HG03571 (cell line): Measurements from ENCODE around the gene ANKRD45.
"Not testable (repeated sequence)": the region's sequence is repeated elsewhere in the genome, so short reads cannot be mapped to it uniquely, and the experiment has no call there.

Source experiments
- ATAC-seq: cut with Tn5 transposase; IDR thresholded peaks from one replicate; pipeline ENCODE4 v1.9.1; 2021; ENCODE audit not compliant: unreplicated experiment

Gene ANKRD45

DNA sequence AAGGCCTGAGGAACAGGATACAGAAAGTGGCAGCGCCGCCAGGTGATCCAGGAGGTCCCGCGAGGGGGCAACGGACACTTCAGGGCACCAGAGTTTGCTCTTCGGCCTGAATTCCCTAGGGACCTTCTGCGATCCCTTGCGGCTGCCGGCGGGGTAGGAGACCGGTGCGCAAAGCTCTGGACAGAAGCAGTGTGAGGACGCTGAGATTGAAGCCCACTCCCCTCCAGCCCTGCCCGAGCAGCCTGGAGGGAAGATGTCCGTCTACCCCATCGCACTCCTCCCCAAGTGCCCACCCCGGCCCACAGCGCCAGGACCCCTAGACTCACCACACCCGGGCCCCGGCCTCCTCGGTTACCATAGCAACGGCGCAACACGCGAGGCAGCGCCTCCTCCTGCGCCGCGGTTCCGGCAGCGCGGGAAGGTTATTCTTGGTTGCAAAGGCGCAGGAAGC, at the start of gene ANKRD45:
TSS of gene ANKRD45 (minus strand) at position 361 of the 451 bp plus-strand sequence. CDS start 10,433 bp downstream, outside the sequence.
- no peak for ATAC-seq

DNA sequence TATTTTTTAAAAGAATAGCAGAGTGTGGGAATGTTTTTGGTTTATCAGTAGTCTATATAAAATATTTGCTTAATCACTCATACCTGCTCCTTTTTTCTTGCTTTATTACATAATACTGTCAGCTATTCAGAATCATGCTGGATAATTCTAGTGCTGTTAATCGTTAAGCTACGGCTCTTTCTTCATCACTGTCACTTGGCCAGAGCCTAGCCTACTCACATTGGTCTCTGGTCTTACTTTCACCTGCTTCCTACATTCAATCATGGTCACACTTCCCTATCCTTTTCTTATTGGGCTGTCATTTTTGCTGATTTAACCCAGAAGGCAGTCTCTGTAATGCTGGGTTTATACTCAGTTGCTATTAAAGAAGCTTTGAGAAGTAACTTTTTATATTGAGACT, 47.6 kb upstream of the ANKRD45 start:
- no peak for ATAC-seq

- no peak for ATAC-seq
Observed at GRCh38 chr1:173715538-173715844, 45.8 kb upstream of the ANKRD45 start.

- peak; percentile 87 for ATAC-seq
Observed at GRCh38 chr1:173714759-173715537, 45.3 kb upstream of the ANKRD45 start, which contains the start of gene KLHL20. KLHL20 (plus strand) TSS chr1:173714981; CDS start chr1:173716044, 1,063 bp downstream.

- peak; percentile 0 for ATAC-seq
Observed at GRCh38 chr1:173714441-173714758, 44.7 kb upstream of the ANKRD45 start.

DNA sequence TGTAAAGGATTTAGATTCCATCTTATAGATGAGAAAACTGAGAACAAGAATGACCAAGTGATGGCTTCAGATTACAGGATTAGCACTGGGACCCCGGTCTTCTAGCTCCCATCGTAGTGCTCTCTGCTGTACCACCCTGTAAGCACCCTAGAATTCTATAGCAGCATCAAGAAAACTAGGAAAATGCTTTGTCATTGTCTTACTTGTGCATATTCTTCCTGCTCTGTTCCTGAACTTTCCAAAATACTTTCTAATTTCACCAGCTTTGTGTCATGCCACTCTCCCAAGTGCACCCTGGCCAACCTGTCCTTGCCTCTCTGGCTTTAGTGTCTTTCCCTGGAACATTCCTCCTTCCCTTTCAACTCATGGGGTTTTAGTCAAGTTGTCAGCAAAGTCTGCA, 39.1 kb upstream of the ANKRD45 start:
- ATAC-seq, result no peak

- no peak for ATAC-seq
Observed at GRCh38 chr1:173705117-173705516, 35.5 kb upstream of the ANKRD45 start.

- ATAC-seq, result no peak
Observed at GRCh38 chr1:173702736-173703135, 33.1 kb upstream of the ANKRD45 start.

DNA sequence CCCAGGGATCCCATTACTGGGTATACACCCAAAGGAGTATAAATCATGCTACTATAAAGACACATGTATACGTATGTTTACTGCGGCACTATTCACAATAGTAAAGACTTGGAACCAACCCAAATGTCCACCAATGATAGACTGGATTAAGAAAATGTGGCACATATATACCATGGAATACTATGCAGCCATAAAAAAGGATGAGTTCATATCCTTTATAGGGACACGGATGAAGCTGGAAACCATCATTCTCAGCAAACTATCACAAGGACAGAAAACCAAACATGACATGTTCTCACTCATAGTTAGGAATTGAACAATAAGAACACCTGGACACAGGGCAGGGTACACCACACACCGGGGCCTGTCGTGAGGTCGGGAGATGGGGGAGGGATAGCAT, 31.6 kb upstream of the ANKRD45 start:
- ATAC-seq, result not testable (repeated sequence)

DNA sequence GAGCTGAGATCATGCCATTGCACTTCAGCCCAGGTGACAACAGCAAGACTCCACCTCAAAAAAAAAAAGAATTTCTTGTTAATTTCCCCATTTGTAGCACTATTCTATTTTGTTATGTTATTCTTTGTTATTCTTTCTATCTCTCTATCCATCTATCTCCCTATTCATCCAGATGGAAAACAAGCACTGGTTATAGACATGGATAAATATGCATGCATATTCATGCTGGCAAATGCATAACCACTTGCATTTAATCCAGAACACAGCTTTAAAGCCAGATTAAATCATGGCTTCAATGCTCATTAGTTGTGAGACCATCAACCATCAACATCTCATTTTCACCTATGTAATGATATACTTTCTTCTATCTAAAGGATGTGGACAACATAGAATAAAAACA, 23.6 kb upstream of the ANKRD45 start:
- ATAC-seq, result no peak

DNA sequence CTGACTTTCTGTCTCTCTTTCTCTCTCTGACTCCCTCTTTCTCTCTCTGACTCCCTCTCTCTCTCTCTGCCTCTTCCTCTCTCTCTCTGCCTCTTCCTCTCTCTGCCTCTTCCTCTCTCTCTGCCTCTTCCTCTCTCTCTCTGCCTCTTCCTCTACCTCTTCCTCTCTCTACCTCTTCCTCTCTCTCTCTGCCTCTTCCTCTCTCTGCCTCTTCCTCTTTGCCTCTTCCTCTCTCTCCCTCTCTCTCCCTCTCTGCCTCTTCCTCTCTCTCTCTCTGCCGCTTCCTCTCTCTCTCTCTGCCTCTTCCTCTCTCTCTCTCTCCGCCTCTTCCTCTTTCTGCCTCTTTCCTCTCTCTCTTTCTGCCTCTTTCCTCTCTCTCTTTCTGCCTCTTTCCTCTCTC, 18.6 kb upstream of the ANKRD45 start:
- ATAC-seq, result no peak

DNA sequence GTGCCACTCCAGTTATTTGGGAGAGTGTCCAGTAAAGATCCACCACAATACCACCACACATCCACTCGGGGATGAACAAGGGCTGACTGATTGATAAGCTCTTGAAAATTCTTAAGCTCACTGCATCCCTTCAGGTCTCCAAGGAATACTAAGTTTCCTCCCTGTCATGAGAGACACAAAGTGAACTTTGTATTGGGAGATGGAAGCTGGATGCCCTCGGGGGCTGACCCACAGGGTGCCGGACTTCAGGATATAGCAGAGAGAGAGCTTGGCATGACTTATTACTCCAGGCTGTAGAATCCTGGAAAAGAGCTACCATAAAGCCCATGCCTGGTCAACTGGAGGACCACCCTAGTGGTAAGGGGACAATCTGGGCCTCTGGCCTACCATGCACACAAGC, 15.5 kb upstream of the ANKRD45 start:
- not testable (repeated sequence) for ATAC-seq

GRCh38 chr1:173683838-173684237, 14.2 kb upstream of the ANKRD45 start:
- not testable (repeated sequence) for ATAC-seq

GRCh38 chr1:173682184-173682583, 12.5 kb upstream of the ANKRD45 start:
- ATAC-seq, result no peak

- ATAC-seq, result not testable (repeated sequence)
Observed at GRCh38 chr1:173680152-173680551, 10.5 kb upstream of the ANKRD45 start.

DNA sequence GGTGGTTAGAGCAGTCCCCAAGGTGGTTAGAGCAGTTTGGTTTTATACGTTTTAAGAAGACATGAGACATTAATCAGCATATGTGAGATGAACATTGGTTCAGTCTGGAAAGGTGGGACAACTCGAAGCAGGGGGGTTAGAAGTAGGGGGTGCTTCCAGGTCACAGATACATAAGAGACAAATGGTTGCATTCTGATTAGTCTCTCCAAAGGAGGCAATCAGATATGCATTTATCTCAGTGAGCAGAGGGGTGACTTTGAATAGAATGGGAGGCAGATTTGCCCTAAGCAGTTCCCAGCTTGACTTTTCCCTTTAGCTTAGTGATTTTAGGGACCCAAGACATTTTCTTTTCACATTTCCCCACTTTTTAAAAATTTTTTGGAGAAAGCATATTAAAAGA, 4.8 kb upstream of the ANKRD45 start:
- not testable (repeated sequence) for ATAC-seq

- no peak for ATAC-seq
Observed at GRCh38 chr1:173666646-173667045, 3.0 kb downstream of the ANKRD45 start.

GRCh38 chr1:173663159-173663558, 6.5 kb downstream of the ANKRD45 start:
- no peak for ATAC-seq

GRCh38 chr1:173661763-173662162, 7.9 kb downstream of the ANKRD45 start:
- ATAC-seq, result no peak

- ATAC-seq, result no peak
Observed at GRCh38 chr1:173661271-173661670, 8.4 kb downstream of the ANKRD45 start.

- no peak for ATAC-seq
Observed at GRCh38 chr1:173660306-173660705, 9.3 kb downstream of the ANKRD45 start.

GRCh38 chr1:173648880-173649605, 20.6 kb downstream of the ANKRD45 start:
- no peak for ATAC-seq
